Measurements from ENCODE around the gene PIP5K1B. TPM values are rescaled to one million over a fixed set of nuclear protein-coding genes. Genes with fewer than 3 reads are reported as not detected.

PIP5K1B gene
- total RNA-seq, 2 experiments from 2014 or later: 1.5 to 2.3 TPM

GRCh38 chr9:68847765-68848164, 142.7 kb downstream of the PIP5K1B start:
- DNase-seq: no peak
- no peaks in the 10 kb centered on the region for H3K36me3 Mint-ChIP-seq (ENCODE audit: low read depth)
- H3K27ac Mint-ChIP-seq: no peak overlapping the region
- ChIA-PET POLR2A (no interaction called here), CTCF (interaction anchor here (1.1 kb wide), 1 partner anchor 68 kb away, joined by 3 read pairs; a partner anchor contains a TSS)
- H3K4me3 Mint-ChIP-seq: no peak overlapping the region
- H3K4me1 Mint-ChIP-seq: peaks cover 5% of the 10 kb centered on the region
- peaks cover 1% of the 10 kb centered on the region for H3K27me3 Mint-ChIP-seq
- peaks cover 2% of the 10 kb centered on the region for H3K9me3 Mint-ChIP-seq

- ChIA-PET CTCF (no interaction called here), POLR2A (no interaction called here)
- Mint-ChIP-seq H3K27me3 (peaks cover 13% of the 10 kb centered on the region), H3K4me3 (no peak overlapping the region), H3K27ac (no peak overlapping the region), H3K4me1 (no peaks in the 10 kb centered on the region), H3K36me3 (ENCODE audit: low read depth) (no peaks in the 10 kb centered on the region), H3K9me3 (no peaks in the 10 kb centered on the region)
- DNase-seq: no peak
Measured at GRCh38 chr9:68851657-68852056, 146.6 kb downstream of the PIP5K1B start.

- no peak for DNase-seq
- Mint-ChIP-seq H3K36me3 (ENCODE audit: low read depth) (no peaks in the 10 kb centered on the region), H3K27me3 (peaks cover 15% of the 10 kb centered on the region), H3K4me1 (no peaks in the 10 kb centered on the region), H3K27ac (no peak overlapping the region), H3K4me3 (no peak overlapping the region), H3K9me3 (no peaks in the 10 kb centered on the region)
- ChIA-PET CTCF (no interaction called here), POLR2A (no interaction called here)
Measured at GRCh38 chr9:68852941-68853340, 147.9 kb downstream of the PIP5K1B start.

GRCh38 chr9:68859347-68859746, 154.3 kb downstream of the PIP5K1B start:
- POLR2A ChIA-PET: no interaction called here
- H3K36me3 Mint-ChIP-seq (ENCODE audit: low read depth): no peaks in the 10 kb centered on the region
- H3K27me3 Mint-ChIP-seq: peaks cover 19% of the 10 kb centered on the region
- CTCF ChIA-PET: interaction anchor here (0.5 to 1.4 kb wide), 4 partner anchors 110 to 352 kb away, joined by 3 read pairs; no protein-coding TSS in a partner anchor
- no peaks in the 10 kb centered on the region for H3K9me3 Mint-ChIP-seq
- no peak for DNase-seq
- H3K4me3 Mint-ChIP-seq: no peak overlapping the region
- H3K27ac Mint-ChIP-seq: no peak overlapping the region
- no peaks in the 10 kb centered on the region for H3K4me1 Mint-ChIP-seq

GRCh38 chr9:68860419-68860818, 155.4 kb downstream of the PIP5K1B start:
- no peaks in the 10 kb centered on the region for H3K36me3 Mint-ChIP-seq (ENCODE audit: low read depth)
- peaks cover 16% of the 10 kb centered on the region for H3K27me3 Mint-ChIP-seq
- ChIA-PET CTCF (interaction anchor here (1.4 kb wide), 1 partner anchor 139 kb away, joined by 3 read pairs; no protein-coding TSS in a partner anchor), POLR2A (no interaction called here)
- DNase-seq: no peak
- no peaks in the 10 kb centered on the region for H3K4me1 Mint-ChIP-seq
- H3K9me3 Mint-ChIP-seq: no peaks in the 10 kb centered on the region
- H3K27ac Mint-ChIP-seq: no peak overlapping the region
- no peak overlapping the region for H3K4me3 Mint-ChIP-seq

GRCh38 chr9:68861436-68861835, 156.4 kb downstream of the PIP5K1B start:
- Mint-ChIP-seq H3K4me3 (no peak overlapping the region), H3K27ac (no peak overlapping the region), H3K27me3 (peaks cover 9% of the 10 kb centered on the region), H3K9me3 (no peaks in the 10 kb centered on the region), H3K4me1 (no peaks in the 10 kb centered on the region), H3K36me3 (ENCODE audit: low read depth) (no peaks in the 10 kb centered on the region)
- CTCF ChIA-PET: no interaction called here
- DNase-seq: no peak
- POLR2A ChIA-PET: no interaction called here

GRCh38 chr9:68867066-68867465, 162.0 kb downstream of the PIP5K1B start:
- Mint-ChIP-seq H3K4me1 (no peaks in the 10 kb centered on the region), H3K27ac (no peak overlapping the region), H3K9me3 (no peaks in the 10 kb centered on the region), H3K36me3 (ENCODE audit: low read depth) (no peaks in the 10 kb centered on the region), H3K27me3 (no peaks in the 10 kb centered on the region), H3K4me3 (no peak overlapping the region)
- DNase-seq: no peak
- ChIA-PET CTCF (no interaction called here), POLR2A (no interaction called here)

GRCh38 chr9:68869022-68869421, 164.0 kb downstream of the PIP5K1B start:
- ChIA-PET CTCF (interaction anchor here (1.0 kb wide), 1 partner anchor 20 kb away, joined by 3 read pairs; no protein-coding TSS in a partner anchor), POLR2A (no interaction called here)
- H3K27ac Mint-ChIP-seq: no peak overlapping the region
- no peak for DNase-seq
- H3K9me3 Mint-ChIP-seq: no peaks in the 10 kb centered on the region
- no peak overlapping the region for H3K4me3 Mint-ChIP-seq
- no peaks in the 10 kb centered on the region for H3K4me1 Mint-ChIP-seq
- H3K27me3 Mint-ChIP-seq: no peaks in the 10 kb centered on the region
- no peaks in the 10 kb centered on the region for H3K36me3 Mint-ChIP-seq (ENCODE audit: low read depth)

- DNase-seq: no peak
- no peaks in the 10 kb centered on the region for H3K36me3 Mint-ChIP-seq (ENCODE audit: low read depth)
- no peak overlapping the region for H3K27ac Mint-ChIP-seq
- H3K27me3 Mint-ChIP-seq: no peaks in the 10 kb centered on the region
- no peaks in the 10 kb centered on the region for H3K4me1 Mint-ChIP-seq
- H3K9me3 Mint-ChIP-seq: no peaks in the 10 kb centered on the region
- ChIA-PET CTCF (interaction anchor here (1.0 kb wide), 1 partner anchor 19 kb away, joined by 3 read pairs; no protein-coding TSS in a partner anchor), POLR2A (no interaction called here)
- H3K4me3 Mint-ChIP-seq: no peak overlapping the region
Measured at GRCh38 chr9:68870086-68870485, 165.0 kb downstream of the PIP5K1B start.

GRCh38 chr9:68871236-68871635, 166.2 kb downstream of the PIP5K1B start:
- no peak for DNase-seq
- POLR2A ChIA-PET: no interaction called here
- Mint-ChIP-seq H3K36me3 (ENCODE audit: low read depth) (no peaks in the 10 kb centered on the region), H3K4me3 (no peak overlapping the region), H3K4me1 (no peaks in the 10 kb centered on the region), H3K27ac (no peak overlapping the region), H3K9me3 (no peaks in the 10 kb centered on the region), H3K27me3 (no peaks in the 10 kb centered on the region)
- CTCF ChIA-PET: no interaction called here

- H3K4me1 Mint-ChIP-seq: no peaks in the 10 kb centered on the region
- H3K27ac Mint-ChIP-seq: no peak overlapping the region
- H3K4me3 Mint-ChIP-seq: no peak overlapping the region
- no peaks in the 10 kb centered on the region for H3K27me3 Mint-ChIP-seq
- DNase-seq: no peak
- no peaks in the 10 kb centered on the region for H3K9me3 Mint-ChIP-seq
- ChIA-PET POLR2A (no interaction called here), CTCF (no interaction called here)
- no peaks in the 10 kb centered on the region for H3K36me3 Mint-ChIP-seq (ENCODE audit: low read depth)
Measured at GRCh38 chr9:68872026-68872501, 167.0 kb downstream of the PIP5K1B start.

- H3K4me1 Mint-ChIP-seq: no peaks in the 10 kb centered on the region
- no peak for DNase-seq
- POLR2A ChIA-PET: no interaction called here
- CTCF ChIA-PET: no interaction called here
- no peak overlapping the region for H3K27ac Mint-ChIP-seq
- peaks cover 2% of the 10 kb centered on the region for H3K27me3 Mint-ChIP-seq
- no peaks in the 10 kb centered on the region for H3K9me3 Mint-ChIP-seq
- H3K36me3 Mint-ChIP-seq (ENCODE audit: low read depth): no peaks in the 10 kb centered on the region
- H3K4me3 Mint-ChIP-seq: no peak overlapping the region
Measured at GRCh38 chr9:68873179-68873578, 168.1 kb downstream of the PIP5K1B start.

- peaks cover 6% of the 10 kb centered on the region for H3K27me3 Mint-ChIP-seq
- no peaks in the 10 kb centered on the region for H3K4me1 Mint-ChIP-seq
- ChIA-PET CTCF (no interaction called here), POLR2A (no interaction called here)
- H3K9me3 Mint-ChIP-seq: no peaks in the 10 kb centered on the region
- H3K36me3 Mint-ChIP-seq (ENCODE audit: low read depth): no peaks in the 10 kb centered on the region
- DNase-seq: no peak
- H3K4me3 Mint-ChIP-seq: no peak overlapping the region
- H3K27ac Mint-ChIP-seq: no peak overlapping the region
Measured at GRCh38 chr9:68876273-68876672, 171.2 kb downstream of the PIP5K1B start.

GRCh38 chr9:68876681-68877080, 171.6 kb downstream of the PIP5K1B start:
- POLR2A ChIA-PET: no interaction called here
- CTCF ChIA-PET: no interaction called here
- H3K4me1 Mint-ChIP-seq: no peaks in the 10 kb centered on the region
- H3K36me3 Mint-ChIP-seq (ENCODE audit: low read depth): no peaks in the 10 kb centered on the region
- DNase-seq: no peak
- H3K27me3 Mint-ChIP-seq: peaks cover 6% of the 10 kb centered on the region
- no peak overlapping the region for H3K4me3 Mint-ChIP-seq
- H3K27ac Mint-ChIP-seq: no peak overlapping the region
- no peaks in the 10 kb centered on the region for H3K9me3 Mint-ChIP-seq

Data from activated CD4-positive, alpha-beta memory T cell treated with anti-CD3 and anti-CD28 coated beads, Interleukin-2, amount 10 ng/mL, durations not matched to agents 7 days and 5 days (primary cell).